ENCODE data around the gene CARD10. TPM values are rescaled to one million over a fixed set of nuclear protein-coding genes. Genes with fewer than 3 reads are reported as not detected.

CARD10 gene
- total RNA-seq, 1 donor: 3.0 TPM

DNA sequence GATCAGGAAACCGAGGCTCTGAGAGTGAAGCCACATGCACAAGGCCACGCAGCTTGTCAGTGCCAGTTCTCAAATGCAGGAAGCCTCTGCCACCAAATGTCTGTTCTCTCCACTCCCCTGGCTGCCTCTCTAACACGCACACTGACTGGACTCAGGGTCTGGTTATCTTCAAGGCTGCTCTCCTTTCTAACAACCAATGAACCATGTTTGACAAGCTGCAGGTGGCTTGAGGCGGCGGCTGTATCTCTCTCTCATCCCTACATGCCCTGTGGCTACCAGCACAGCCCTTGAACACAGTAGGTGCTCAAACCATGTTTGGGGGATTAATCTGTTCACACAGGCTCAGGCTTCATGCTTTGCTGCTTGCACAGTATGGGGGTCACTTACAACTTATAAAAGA, 56.8 kb downstream of the CARD10 start:
- TF ChIP-seq, protein P1, sequence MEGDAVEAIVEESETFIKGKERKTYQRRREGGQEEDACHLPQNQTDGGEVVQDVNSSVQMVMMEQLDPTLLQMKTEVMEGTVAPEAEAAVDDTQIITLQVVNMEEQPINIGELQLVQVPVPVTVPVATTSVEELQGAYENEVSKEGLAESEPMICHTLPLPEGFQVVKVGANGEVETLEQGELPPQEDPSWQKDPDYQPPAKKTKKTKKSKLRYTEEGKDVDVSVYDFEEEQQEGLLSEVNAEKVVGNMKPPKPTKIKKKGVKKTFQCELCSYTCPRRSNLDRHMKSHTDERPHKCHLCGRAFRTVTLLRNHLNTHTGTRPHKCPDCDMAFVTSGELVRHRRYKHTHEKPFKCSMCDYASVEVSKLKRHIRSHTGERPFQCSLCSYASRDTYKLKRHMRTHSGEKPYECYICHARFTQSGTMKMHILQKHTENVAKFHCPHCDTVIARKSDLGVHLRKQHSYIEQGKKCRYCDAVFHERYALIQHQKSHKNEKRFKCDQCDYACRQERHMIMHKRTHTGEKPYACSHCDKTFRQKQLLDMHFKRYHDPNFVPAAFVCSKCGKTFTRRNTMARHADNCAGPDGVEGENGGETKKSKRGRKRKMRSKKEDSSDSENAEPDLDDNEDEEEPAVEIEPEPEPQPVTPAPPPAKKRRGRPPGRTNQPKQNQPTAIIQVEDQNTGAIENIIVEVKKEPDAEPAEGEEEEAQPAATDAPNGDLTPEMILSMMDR (IDR thresholded peaks at IDR 0.05; ENCODE audit: insufficient read depth, low read depth, low read length): no peak
- H3K4me3 ChIP-seq (ENCODE audit: low read depth, low read length): no peak overlapping the region
- DNase-seq (ENCODE audit: low read depth): no peak

DNA sequence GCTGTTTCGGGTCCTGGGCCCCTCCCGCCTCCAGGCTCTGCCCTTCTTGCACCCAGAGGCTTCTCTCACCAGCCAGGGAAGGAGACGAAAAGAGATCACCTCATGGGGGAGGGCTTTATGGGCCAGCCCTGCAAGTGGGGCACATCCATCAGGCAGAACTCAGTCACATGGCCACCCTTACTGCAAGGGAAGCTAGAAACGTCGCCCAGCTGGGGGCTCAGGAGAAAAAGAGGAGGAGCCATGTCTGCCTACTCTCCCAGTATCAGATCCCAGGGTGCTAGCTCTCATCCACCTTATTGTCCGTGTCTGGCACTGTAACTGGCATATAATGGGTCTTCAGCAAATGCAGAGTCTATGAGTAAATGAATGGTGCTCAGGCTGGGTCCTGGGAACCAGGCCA, 57.3 kb downstream of the CARD10 start:
- DNase-seq (ENCODE audit: low read depth): no peak
- no peak overlapping the region for H3K4me3 ChIP-seq (ENCODE audit: low read depth, low read length)
- TF ChIP-seq, protein P1 (IDR thresholded peaks at IDR 0.05; ENCODE audit: insufficient read depth, low read depth, low read length): no peak

DNA sequence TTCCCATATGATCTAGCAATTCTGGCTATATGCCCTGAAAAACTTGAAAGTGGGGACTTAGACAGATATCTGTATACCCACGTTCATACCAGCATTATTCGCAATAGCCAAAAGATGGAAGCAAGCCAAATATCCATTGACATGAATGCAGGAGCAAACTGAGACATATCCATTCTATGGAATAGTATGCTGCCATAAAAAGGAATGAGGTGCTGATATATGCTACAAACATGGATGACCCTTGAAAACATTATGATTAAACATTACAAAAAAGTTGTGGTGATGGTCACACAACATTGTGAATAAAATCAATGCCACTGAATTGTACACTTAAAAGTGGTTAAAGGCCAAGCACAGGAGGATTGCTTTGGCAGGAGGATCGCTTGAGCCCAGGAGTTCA, 58.5 kb downstream of the CARD10 start:
- no peak overlapping the region for H3K4me3 ChIP-seq (ENCODE audit: low read depth, low read length)

DNA sequence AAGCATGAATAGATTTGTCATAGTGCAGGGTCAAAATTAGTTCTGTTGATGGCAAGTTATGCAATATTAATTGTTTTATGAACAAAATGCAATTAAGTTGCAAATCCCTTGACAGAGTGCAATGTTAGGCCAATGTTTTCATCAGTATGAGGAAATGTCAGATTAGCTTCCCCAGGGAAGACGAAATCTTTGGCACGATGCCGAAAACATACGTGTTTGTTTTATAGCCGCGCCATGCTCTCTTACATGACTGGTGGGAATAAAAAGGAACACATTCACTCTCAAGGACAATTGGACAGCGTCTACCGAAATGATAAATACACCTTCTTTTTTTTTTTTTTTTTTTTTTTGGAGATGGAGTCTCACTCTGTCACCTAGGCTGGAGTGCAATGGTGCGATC, 60.0 kb downstream of the CARD10 start:
- no peak for DNase-seq (ENCODE audit: low read depth)
- TF ChIP-seq, protein P1 (IDR thresholded peaks at IDR 0.05; ENCODE audit: insufficient read depth, low read depth, low read length): no peak
- no peak overlapping the region for H3K4me3 ChIP-seq (ENCODE audit: low read depth, low read length)

More for the DNA sequence above, 58.5 kb downstream of the CARD10 start:
- no peak for DNase-seq (ENCODE audit: low read depth)
- TF ChIP-seq, protein P1 (IDR thresholded peaks at IDR 0.05; ENCODE audit: insufficient read depth, low read depth, low read length): no peak

DNA sequence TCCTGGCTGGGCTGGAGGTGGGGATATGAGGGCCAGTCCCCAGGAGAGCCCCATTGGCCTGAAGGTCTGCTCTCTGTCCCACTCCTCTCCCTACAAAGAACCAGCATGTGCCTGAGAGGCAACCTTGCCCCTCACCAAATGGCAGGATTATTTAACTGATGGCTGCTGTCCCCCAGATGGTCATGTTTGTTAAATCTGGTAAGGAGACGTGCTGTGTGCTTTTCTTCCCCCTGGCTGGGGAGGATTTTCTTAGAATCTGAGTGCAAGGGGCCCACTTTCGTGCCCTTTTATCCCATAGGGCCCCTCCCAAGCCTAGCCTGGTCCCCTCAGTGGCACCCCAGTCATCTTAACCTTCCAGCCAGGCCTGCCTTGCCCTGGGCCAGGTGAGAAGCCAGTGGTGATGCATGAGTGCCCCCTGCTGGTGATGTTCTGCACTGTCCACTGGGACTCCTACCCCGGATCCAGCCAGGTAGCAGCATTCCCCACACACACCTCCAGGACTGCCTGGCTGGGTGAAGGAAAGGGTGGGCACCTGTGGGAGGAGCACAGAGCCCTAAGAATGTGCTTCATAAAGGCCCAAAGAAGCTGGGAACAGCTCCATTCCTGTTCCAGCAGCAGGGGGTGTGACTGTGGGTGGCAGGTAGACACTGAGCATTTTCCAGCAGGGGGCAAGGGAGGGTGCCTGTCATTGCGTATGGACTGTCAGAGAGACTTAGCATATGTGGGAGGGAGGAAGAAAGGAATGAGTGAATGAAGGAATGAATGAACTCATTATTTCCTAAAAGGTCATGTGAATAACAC, 61.9 kb downstream of the CARD10 start:
- TF ChIP-seq, protein P1 (IDR thresholded peaks at IDR 0.05; ENCODE audit: insufficient read depth, low read depth, low read length): peak; percentile 98
- DNase-seq (ENCODE audit: low read depth): peak; percentile 53
- H3K4me3 ChIP-seq (ENCODE audit: low read depth, low read length): no peak overlapping the region

DNA sequence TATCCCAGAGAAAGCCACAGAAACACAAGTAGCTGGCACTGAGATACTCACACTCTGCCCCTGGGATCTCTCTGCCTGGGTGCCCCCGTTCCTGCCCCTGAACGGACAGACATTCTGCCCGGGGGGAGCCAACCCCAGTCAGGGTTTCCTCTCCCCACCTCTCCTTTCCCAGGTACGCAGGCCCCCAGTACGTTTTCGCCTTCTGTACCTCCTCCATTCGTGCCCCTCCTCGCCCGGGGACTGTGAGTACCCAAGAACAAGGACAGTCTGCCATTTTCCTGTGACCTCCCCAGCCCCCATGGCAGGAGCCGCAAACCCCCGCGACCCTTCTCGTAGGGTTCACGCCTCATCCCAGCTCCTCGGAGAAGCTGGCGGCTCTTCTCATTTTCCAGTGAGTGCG, 62.9 kb downstream of the CARD10 start:
- DNase-seq (ENCODE audit: low read depth): no peak
- no peak overlapping the region for H3K4me3 ChIP-seq (ENCODE audit: low read depth, low read length)
- TF ChIP-seq, protein P1 (IDR thresholded peaks at IDR 0.05; ENCODE audit: insufficient read depth, low read depth, low read length): no peak

DNA sequence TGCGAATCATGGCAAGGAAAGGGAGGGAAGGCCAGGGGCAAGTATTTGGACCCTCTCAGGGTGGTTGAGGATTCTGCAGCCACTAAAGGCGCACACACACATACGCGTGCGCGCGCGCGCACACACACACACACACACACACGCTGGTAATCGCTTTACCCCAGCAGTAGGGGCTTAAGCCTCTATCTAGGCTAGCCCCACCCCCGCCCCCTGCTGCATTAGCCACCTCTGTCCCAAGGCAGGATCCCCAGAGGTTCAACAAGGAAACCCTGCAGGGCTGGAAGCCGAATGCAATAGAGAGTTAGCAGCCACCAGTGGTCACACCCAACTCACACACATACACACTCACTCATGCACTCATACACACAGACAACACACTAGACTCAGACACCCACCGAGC, 63.3 kb downstream of the CARD10 start:
- DNase-seq (ENCODE audit: low read depth): no peak
- H3K4me3 ChIP-seq (ENCODE audit: low read depth, low read length): no peak overlapping the region
- TF ChIP-seq, protein P1 (IDR thresholded peaks at IDR 0.05; ENCODE audit: insufficient read depth, low read depth, low read length): no peak

Data from fibroblast of villous mesenchyme (primary cell).